ENCODE data around the gene RSPH3.
"Not testable (repeated sequence)": the region's sequence is repeated elsewhere in the genome, so short reads cannot be mapped to it uniquely, and the experiment has no call there.

RSPH3 gene

GRCh38 chr6:159023893-159024292, 23.9 kb upstream of the RSPH3 start:
- DNase-seq = no peak

GRCh38 chr6:159020011-159020410, 20.0 kb upstream of the RSPH3 start:
- no peak for DNase-seq

- DNase-seq = no peak
Measured at GRCh38 chr6:159017757-159018559, 18.0 kb upstream of the RSPH3 start.

GRCh38 chr6:159014406-159014805, 14.4 kb upstream of the RSPH3 start:
- no peak for DNase-seq

DNA sequence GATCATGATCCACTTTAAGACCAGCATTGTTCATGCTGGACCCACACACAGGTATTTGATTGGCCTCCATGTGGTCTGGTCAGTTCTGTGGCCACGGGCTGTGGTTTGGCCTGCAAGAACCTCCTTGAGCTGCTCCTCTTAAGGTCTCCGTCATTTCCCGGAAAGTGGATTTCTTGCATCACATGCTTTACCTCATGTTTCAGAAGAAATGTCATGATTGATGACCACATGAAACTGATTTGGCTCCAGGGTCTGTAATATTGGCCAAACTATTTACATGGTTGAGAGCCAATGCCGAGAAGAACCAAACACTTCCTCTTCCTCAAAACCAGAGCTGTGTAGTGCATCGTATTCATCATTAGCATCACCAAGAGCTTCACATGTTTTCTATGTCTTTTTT, 13.2 kb upstream of the RSPH3 start:
- no peak for DNase-seq

DNA sequence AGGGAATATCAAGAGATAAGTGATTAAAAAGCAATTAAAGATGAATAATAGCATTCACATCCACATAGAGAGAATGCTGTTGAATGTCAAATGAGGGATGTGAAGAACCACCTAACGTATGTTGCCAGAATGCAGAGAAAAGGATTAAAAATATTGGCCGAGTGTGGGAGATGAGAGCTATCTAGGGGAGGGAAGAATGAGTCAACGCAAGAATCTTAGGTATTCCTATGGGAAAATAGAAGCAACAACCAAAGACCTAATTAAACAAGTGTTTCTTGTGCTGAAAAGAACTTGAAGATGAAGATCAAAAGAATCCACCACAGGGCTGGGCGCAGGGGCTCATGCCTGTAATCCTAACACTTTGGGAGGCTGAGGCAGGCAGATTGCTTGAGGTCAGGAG, 12.2 kb upstream of the RSPH3 start:
- no peak for DNase-seq

- DNase-seq = not testable (repeated sequence)
Measured at GRCh38 chr6:159010037-159010612, 10.1 kb upstream of the RSPH3 start.

GRCh38 chr6:159008656-159009288, 8.8 kb upstream of the RSPH3 start:
- DNase-seq = peak; percentile 44

DNA sequence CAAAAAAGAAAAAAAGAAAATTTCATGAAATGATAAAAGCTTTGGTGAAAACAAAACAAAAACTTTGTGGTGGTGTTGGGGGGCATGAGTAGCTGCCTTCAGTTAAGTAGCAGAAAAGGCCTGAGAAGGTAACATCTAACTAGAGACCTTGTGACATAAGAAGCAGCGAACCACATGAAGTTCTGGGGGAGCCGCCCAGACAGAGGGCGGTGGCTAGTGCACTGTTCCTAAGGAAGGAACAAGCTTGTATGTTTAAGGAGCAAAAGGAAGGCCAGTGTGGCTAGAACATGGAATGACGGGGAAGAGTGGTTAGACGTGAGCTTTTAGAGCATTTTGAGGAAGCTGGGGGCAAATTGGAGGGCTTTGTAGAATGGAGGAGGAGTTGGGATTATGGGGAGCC, 7.5 kb upstream of the RSPH3 start:
- no peak for DNase-seq

DNA sequence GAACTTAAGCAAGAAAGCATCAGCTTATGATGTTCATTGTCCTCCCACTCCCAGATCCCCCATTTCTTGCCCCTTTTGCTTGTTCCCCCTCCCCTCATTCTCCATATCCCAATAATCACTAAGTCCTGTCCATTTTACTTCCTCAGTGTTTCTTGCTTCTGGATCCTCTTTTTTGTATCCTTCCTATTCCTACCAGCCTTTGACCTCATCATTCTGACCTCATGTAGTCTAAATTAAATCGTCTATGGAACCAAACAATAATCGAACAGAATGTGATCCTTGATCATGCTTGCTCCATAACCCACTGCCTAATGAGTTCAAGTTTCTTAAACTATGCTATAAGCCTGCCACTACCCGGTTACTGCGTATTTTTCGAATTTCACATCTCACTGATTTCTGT, 5.4 kb upstream of the RSPH3 start:
- DNase-seq = no peak

DNA sequence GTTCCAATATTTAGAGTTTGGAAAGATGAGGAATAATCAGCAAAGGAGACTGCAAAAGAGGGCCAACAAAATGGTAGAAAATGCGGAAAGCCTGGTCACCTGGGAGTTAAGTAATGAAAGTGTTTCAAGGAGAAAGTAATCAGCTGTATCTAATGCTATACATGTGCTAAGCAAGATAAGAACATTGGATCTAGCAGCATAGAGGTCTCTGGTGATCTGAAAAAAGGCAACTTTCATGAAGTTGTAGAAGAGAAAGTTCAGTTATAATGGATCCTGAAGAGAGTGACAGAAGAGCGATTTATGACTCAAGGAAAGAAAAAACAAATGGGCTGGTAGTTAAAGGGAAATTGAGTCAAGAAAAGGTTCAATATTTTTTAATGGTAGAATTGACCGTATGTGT, 4.6 kb upstream of the RSPH3 start:
- no peak for DNase-seq

DNA sequence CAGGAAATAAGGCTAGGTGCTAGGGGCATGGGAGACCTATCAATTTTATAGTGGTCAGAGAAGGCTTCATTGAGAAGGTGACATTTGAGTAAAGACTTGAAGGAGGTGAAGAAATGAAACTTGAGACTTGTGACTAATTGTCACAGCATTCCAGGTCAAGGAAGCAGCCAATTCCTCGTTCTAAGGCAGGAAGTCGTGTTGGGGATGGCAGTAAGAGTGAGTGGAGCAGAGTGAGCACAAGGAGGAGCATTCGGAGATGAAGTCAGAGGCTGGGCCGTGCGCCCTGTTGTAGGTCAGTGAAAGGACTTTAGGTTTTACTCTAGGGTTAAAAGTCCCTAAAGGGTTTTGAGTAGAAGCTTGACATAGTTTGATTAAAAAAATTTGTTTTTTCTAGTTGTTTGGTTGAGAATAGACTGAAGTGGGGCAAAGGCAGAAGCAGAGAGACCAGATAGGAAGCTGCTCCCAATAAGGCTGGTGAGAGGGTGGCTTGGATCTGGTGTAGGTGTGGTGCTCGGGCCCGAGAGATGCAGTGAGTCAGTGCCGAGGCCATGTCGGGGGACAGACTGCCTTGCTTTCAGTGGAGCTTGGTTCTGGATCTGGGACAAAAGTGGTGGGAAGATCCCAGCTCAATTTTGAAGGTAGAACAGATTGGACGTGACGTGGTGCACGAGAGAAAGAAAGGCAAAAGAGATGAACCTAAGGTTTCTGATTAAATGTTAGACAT, 2.6 kb upstream of the RSPH3 start:
- DNase-seq = no peak

DNA sequence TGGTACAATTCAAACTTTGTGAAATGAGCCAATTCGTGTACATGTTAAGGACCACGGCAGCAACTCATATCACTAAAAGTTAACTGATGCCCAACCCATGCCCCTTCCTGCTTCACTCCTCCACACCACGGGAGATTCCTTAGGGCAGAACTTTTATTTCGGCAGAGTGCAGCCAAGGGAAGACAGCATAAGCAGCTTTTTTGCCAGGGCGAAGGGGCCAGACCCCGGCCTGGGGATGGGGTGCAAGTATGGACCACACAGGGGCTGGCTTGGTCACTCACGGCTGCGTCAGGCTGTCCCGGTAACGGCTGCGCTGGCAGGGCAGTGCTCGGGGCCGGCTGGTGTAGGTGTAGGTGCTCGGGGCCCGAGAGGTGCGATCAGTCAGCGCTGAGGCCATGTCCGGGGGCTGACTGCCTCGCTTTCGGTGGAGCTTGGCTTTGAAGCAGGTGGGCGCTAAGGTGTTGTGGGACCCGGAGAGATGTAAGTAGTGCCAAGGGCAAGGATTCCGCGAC, 792 bp downstream of the RSPH3 start:
- DNase-seq = no peak

GRCh38 chr6:158996856-158997255, 3.1 kb downstream of the RSPH3 start:
- no peak for DNase-seq

GRCh38 chr6:158993639-158994038, 6.4 kb downstream of the RSPH3 start:
- no peak for DNase-seq

DNA sequence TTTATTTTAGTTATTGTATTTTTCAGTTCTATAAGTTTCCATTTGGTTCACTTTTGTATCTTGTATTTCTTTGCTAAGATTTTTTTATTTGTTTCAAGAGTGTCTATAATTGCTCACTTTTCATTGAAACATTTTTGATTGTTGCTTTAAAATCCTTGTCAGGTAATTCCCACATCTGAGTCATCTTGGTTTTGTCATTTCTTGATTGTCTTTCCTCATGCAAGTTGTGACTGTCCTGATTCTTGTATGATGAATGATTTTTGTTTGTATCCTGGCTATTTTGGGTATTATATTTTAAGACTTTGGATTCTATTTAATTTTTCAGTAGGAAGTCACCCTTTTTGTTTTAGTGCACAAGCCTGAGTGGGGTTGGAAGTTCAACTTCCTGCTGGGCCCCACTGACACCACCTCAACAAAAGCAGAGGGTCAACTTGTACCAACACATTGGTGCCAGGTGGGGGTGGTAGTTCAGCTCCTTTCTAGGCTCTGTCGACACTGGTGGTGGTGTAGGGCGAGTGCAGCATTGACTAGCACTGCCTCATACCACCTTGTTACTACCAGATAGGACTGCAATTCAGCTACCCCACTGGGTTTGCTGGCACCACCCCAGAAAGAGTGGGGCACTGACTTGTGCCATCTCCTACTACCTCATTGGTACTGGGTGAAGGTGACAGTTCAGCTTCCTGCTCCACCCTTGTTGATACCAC, 8.8 kb downstream of the RSPH3 start:
- DNase-seq = no peak

DNA sequence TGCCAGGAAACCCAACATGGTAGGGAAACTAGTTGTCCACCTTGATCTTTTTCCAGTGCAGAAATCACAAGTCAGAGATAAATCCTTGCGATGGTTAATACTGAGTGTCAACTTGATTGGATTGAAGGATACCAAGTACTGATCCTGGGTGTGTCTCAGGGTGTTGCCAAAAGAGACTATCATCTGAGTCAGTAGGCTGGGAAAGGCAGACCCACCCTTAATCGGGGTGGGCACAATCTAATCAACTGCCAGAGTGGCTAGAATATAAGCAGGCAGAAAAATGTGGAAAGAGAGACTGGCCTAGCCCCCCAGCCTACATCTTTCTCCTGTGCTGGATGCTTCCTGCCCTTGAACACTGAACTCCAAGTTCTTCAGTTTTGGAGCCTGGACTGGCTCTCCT, 10.3 kb downstream of the RSPH3 start:
- DNase-seq = not testable (repeated sequence)

GRCh38 chr6:158988477-158988876, 11.5 kb downstream of the RSPH3 start:
- DNase-seq = no peak

DNA sequence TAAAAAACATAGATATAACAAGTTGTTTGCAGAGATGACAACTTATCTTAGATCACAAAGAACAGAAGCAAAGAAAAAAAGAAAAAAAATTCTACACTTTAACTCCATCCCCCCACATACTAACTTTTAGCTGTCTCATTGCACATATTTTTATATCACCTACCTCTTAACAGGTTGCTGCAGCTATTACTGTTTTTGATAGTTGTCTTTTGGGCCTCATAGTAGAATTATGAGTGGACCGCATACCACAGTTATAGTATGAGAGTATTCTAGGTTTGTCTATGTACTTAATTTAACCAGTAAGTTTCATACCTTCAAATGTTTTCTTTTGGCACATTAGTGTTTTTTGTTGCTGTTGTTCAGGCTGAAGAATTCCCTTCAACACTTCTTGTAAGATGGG, 12.3 kb downstream of the RSPH3 start:
- no peak for DNase-seq

DNA sequence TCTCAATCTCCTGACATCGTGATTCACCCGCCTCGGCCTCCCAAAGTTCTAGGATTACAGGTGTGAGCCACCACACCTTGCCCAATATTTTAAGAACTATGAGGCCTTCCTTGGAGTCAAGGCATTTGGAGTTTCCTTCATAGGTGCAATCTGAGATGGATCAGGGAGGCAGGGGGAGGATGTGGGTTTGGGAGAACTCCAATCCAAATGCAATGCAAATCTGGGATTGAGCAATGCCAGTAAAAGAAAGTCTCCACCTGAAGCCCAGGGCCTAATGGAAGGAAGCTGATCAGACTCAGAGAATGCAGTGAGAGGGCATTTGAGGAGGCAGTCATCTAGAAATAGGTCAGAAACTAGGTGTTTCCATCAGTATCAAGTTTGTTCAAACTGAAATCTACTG, 21.2 kb downstream of the RSPH3 start:
- no peak for DNase-seq

DNA sequence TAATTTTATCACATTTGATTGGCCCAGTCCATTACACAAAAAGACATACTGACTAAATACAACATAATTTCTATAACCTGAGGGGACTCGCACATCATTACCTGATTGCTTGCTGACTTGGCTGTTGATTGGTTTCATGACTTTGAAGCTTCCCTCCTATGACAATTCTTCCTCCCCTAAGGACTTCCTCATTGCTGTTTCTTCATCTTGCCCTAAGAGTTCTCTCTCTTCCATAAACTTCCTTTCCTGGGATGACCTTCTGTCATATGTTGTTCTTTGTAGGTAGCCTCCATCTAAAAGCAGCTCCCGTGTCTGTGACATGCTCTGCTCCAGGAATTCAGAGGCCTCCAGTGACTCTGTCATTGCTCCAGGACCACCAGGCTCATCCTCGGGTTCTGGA, 22.6 kb downstream of the RSPH3 start:
- no peak for DNase-seq

Measured in activated T-cell treated with anti-CD3 and anti-CD28 coated beads, Interleukin-2, amount 50 U/mL, for 1 hour (primary cell).